HG03520 (cell line): ENCODE data around the gene IFT80.

Source experiments
- ATAC-seq: cut with Tn5 transposase; IDR thresholded peaks from one replicate; pipeline ENCODE4 v1.9.1; 2021; ENCODE audit warnings: mild to moderate bottlenecking, moderate library complexity; ENCODE audit not compliant: unreplicated experiment

Gene IFT80

GRCh38 chr3:160401291-160402095, 2.5 kb upstream of the IFT80 start:
- ATAC-seq: no peak

GRCh38 chr3:160400702-160401150, 1.7 kb upstream of the IFT80 start:
- ATAC-seq: no peak

- ATAC-seq: no peak
These were observed 1.1 kb upstream of the IFT80 start for GRCh38 chr3:160400030-160400701.

GRCh38 chr3:160398820-160399124, 253 bp downstream of the IFT80 start:
- ATAC-seq: peak; percentile 6

GRCh38 chr3:160395297-160395696, 3.7 kb downstream of the IFT80 start:
- ATAC-seq: no peak

GRCh38 chr3:160394009-160394392, 5.0 kb downstream of the IFT80 start:
- no peak for ATAC-seq

GRCh38 chr3:160393346-160394008, 5.5 kb downstream of the IFT80 start:
- no peak for ATAC-seq

GRCh38 chr3:160392798-160393197, 6.2 kb downstream of the IFT80 start:
- no peak for ATAC-seq

GRCh38 chr3:160390565-160391138, 8.4 kb downstream of the IFT80 start:
- peak; percentile 63 for ATAC-seq

GRCh38 chr3:160384639-160385318, 14.2 kb downstream of the IFT80 start:
- ATAC-seq: no peak

- ATAC-seq: no peak
These were observed 17.6 kb downstream of the IFT80 start for GRCh38 chr3:160381470-160381869.

- no peak for ATAC-seq
These were observed 19.3 kb downstream of the IFT80 start for GRCh38 chr3:160379628-160380214.

GRCh38 chr3:160378331-160379109, 20.5 kb downstream of the IFT80 start:
- no peak for ATAC-seq

GRCh38 chr3:160376681-160377080, 22.3 kb downstream of the IFT80 start:
- ATAC-seq: no peak

GRCh38 chr3:160374925-160375324, 24.1 kb downstream of the IFT80 start:
- ATAC-seq: no peak

- ATAC-seq: no peak
These were observed 24.6 kb downstream of the IFT80 start for GRCh38 chr3:160374472-160374871.

GRCh38 chr3:160373655-160374054, 25.4 kb downstream of the IFT80 start:
- ATAC-seq: no peak

GRCh38 chr3:160372780-160373179, 26.2 kb downstream of the IFT80 start:
- no peak for ATAC-seq

GRCh38 chr3:160370987-160371857, 27.8 kb downstream of the IFT80 start:
- no peak for ATAC-seq
